Measurements from ENCODE around the gene NPM3.

Gene NPM3

GRCh38 chr10:101772895-101773761 is 10.1 kb downstream of the NPM3 start:
- Histone ChIP-seq H3K9ac (ENCODE audit: low read length) (no peak overlapping the region), H3K4me1 (ENCODE audit: low read length) (no peaks in the 10 kb centered on the region), H3K27me3 (ENCODE audit: low read depth, low read length) (no peaks in the 10 kb centered on the region), H3K36me3 (replicated peaks; ENCODE audit: low read depth, low read length) (no peaks in the 10 kb centered on the region), H3K27ac (ENCODE audit: low read length) (no peak overlapping the region), H4K20me1 (ENCODE audit: insufficient read depth, low read length) (no peaks in the 10 kb centered on the region), H3K9me3 (ENCODE audit: insufficient read depth, low read length) (no peaks in the 10 kb centered on the region), H3K4me3 (ENCODE audit: low read length) (no peak overlapping the region), H3K4me2 (ENCODE audit: low read length) (no peak overlapping the region), H3K79me2 (ENCODE audit: low read length) (no peaks in the 10 kb centered on the region), H2AFZ (ENCODE audit: low read depth, low read length) (no peak overlapping the region)
- TF ChIP-seq EZH2phosphoT487 (IDR thresholded peaks at IDR 0.05; ENCODE audit: low read depth) (no peak), CTCF (IDR thresholded peaks at IDR 0.05; ENCODE audit: low read depth, low read length) (no peak)

GRCh38 chr10:101772017-101772894 is 11.0 kb downstream of the NPM3 start:
- Histone ChIP-seq H3K9ac (ENCODE audit: low read length) (no peak overlapping the region), H4K20me1 (ENCODE audit: insufficient read depth, low read length) (no peaks in the 10 kb centered on the region), H3K4me3 (ENCODE audit: low read length) (no peak overlapping the region), H3K4me1 (ENCODE audit: low read length) (no peaks in the 10 kb centered on the region), H3K79me2 (ENCODE audit: low read length) (no peaks in the 10 kb centered on the region), H3K27ac (ENCODE audit: low read length) (no peak overlapping the region), H3K9me3 (ENCODE audit: insufficient read depth, low read length) (no peaks in the 10 kb centered on the region), H3K27me3 (ENCODE audit: low read depth, low read length) (no peaks in the 10 kb centered on the region), H3K36me3 (replicated peaks; ENCODE audit: low read depth, low read length) (no peaks in the 10 kb centered on the region), H2AFZ (ENCODE audit: low read depth, low read length) (no peak overlapping the region), H3K4me2 (ENCODE audit: low read length) (no peak overlapping the region)
- TF ChIP-seq CTCF (IDR thresholded peaks at IDR 0.05; ENCODE audit: low read depth, low read length), result no peak
- no peak for TF ChIP-seq EZH2phosphoT487 (IDR thresholded peaks at IDR 0.05; ENCODE audit: low read depth)

- no peak for TF ChIP-seq CTCF (IDR thresholded peaks at IDR 0.05; ENCODE audit: low read depth, low read length)
- TF ChIP-seq EZH2phosphoT487 (IDR thresholded peaks at IDR 0.05; ENCODE audit: low read depth), result no peak
- no peaks in the 10 kb centered on the region for H3K36me3 ChIP-seq (replicated peaks; ENCODE audit: low read depth, low read length)
- H3K9me3 ChIP-seq (ENCODE audit: insufficient read depth, low read length), result no peaks in the 10 kb centered on the region
- H3K79me2 ChIP-seq (ENCODE audit: low read length), result no peaks in the 10 kb centered on the region
- H3K27me3 ChIP-seq (ENCODE audit: low read depth, low read length), result no peaks in the 10 kb centered on the region
- H3K4me2 ChIP-seq (ENCODE audit: low read length), result no peak overlapping the region
- no peaks in the 10 kb centered on the region for H3K4me1 ChIP-seq (ENCODE audit: low read length)
- H4K20me1 ChIP-seq (ENCODE audit: insufficient read depth, low read length), result no peaks in the 10 kb centered on the region
- no peak overlapping the region for H3K4me3 ChIP-seq (ENCODE audit: low read length)
- no peak overlapping the region for H3K9ac ChIP-seq (ENCODE audit: low read length)
- no peak overlapping the region for H2AFZ ChIP-seq (ENCODE audit: low read depth, low read length)
- H3K27ac ChIP-seq (ENCODE audit: low read length), result no peak overlapping the region
These were observed 11.9 kb downstream of the NPM3 start for GRCh38 chr10:101771380-101771779.

All from OCI-LY3 (cell line).